Astrocyte (in vitro differentiated cells and primary cell): Measurements from ENCODE around the gene KSR2. TPM values are rescaled to one million over a fixed set of nuclear protein-coding genes. Genes with fewer than 3 reads are reported as not detected.

ENCODE experiments used
- DNase-seq: peaks from one replicate; pipeline ENCODE4 v3.0.0-alpha.2; 2010; ENCODE audit warnings: low read depth
- FAIRE-seq: peaks from 2 replicates; lab custom pipeline; 2011; peaks lifted over from hg19 to GRCh38; lab: Jason Lieb, UNC
- H2AFZ ChIP-seq: 2 replicates; pipeline ENCODE4 v1.6.0; 2012; ENCODE audit warnings: low read depth, low read length, inconsistent platforms
- H3K27ac ChIP-seq: 2 replicates; pipeline ENCODE4 v1.5.1; 2011; ENCODE audit warnings: low read depth, low read length, inconsistent platforms
- H3K27me3 ChIP-seq: 2 replicates; pipeline ENCODE4 v1.6.0; 2011; ENCODE audit warnings: low read length, inconsistent platforms; ENCODE audit not compliant: insufficient read depth
- H3K36me3 ChIP-seq: 2 replicates; pipeline ENCODE4 v1.5.1; 2011; ENCODE audit warnings: low read length, inconsistent platforms; ENCODE audit not compliant: insufficient read depth
- H3K4me1 ChIP-seq: 2 replicates; pipeline ENCODE4 v1.5.1; 2011; ENCODE audit warnings: low read length, inconsistent platforms; ENCODE audit not compliant: insufficient read depth
- H3K4me2 ChIP-seq: 2 replicates; pipeline ENCODE4 v1.6.0; 2012; ENCODE audit warnings: low read length, inconsistent platforms
- H3K4me3 ChIP-seq: 2 replicates; pipeline ENCODE4 v1.5.1; 2011; ENCODE audit warnings: low read depth, mild to moderate bottlenecking, low read length, inconsistent platforms; ENCODE audit not compliant: insufficient read depth
- H3K79me2 ChIP-seq: 2 replicates; pipeline ENCODE4 v1.6.0; 2012; ENCODE audit warnings: mild to moderate bottlenecking, low read length, inconsistent platforms; ENCODE audit not compliant: insufficient read depth
- H3K9ac ChIP-seq: 2 replicates; pipeline ENCODE4 v1.6.0; 2012; ENCODE audit warnings: mild to moderate bottlenecking, low read length, inconsistent platforms
- H3K9me3 ChIP-seq: 2 replicates; pipeline ENCODE4 v1.5.1; 2012; ENCODE audit warnings: low read depth, mild to moderate bottlenecking, low read length, inconsistent platforms; ENCODE audit not compliant: insufficient read depth
- H4K20me1 ChIP-seq: 2 replicates; pipeline ENCODE4 v1.6.0; 2012; ENCODE audit warnings: low read length, inconsistent platforms; ENCODE audit not compliant: insufficient read depth
- H3K27ac Mint-ChIP-seq: one replicate; pipeline ENCODE4 v1.8.0; 2021; ENCODE audit warnings: mild to moderate bottlenecking, mixed read lengths; ENCODE audit not compliant: unreplicated experiment
- H3K27me3 Mint-ChIP-seq: one replicate; pipeline ENCODE4 v1.8.0; 2021; ENCODE audit warnings: low read depth, mixed read lengths; ENCODE audit not compliant: unreplicated experiment
- H3K36me3 Mint-ChIP-seq: one replicate; pipeline ENCODE4 v1.8.0; 2021; ENCODE audit warnings: low read depth, mixed read lengths; ENCODE audit not compliant: unreplicated experiment
- H3K4me1 Mint-ChIP-seq: one replicate; pipeline ENCODE4 v1.8.0; 2021; ENCODE audit warnings: low read depth, mixed read lengths; ENCODE audit not compliant: unreplicated experiment
- H3K4me3 Mint-ChIP-seq: one replicate; pipeline ENCODE4 v1.8.0; 2021; ENCODE audit warnings: mild to moderate bottlenecking, moderate library complexity, mixed read lengths; ENCODE audit not compliant: unreplicated experiment
- H3K9me3 Mint-ChIP-seq: one replicate; pipeline ENCODE4 v1.8.0; 2021; ENCODE audit warnings: mild to moderate bottlenecking, mixed read lengths; ENCODE audit not compliant: unreplicated experiment
- CTCF ChIP-seq: IDR thresholded peaks from 2 replicates; pipeline ENCODE4 v1.5.1; 2011; ENCODE audit warnings: low read depth, mild to moderate bottlenecking, inconsistent platforms, low read length, moderate library complexity; ENCODE audit not compliant: insufficient read depth
- EZH2 ChIP-seq: IDR thresholded peaks from 2 replicates; pipeline ENCODE4 v1.6.1; 2012; ENCODE audit warnings: mild to moderate bottlenecking, low read length, inconsistent platforms; ENCODE audit not compliant: insufficient read depth
- total RNA-seq: library from RNA; stranded (reverse); gene quantifications from 2 replicates; pipeline ENCODE4 v1.2.1, GENCODE V29; 2021

Gene KSR2
- total RNA-seq, 1 donor from 2014 or later = 0.98 TPM

DNA sequence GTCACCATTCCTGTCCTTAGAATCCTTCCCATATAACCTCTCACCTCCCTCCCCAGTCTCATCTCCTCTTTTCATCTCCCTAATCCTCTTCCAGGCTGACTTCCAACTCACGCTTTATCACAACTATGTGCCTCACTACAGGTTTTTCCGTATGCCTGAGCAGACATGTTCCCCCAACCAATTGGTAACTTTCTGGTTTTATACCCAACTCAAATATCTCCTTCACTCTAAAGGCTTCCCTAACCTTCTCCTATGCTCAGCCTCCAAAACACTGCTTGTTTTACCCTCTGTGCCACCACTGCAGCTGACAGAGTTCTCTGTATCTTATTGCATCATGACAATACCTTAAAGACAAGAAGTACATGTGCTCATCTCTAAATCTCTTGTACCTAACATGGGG is 139.7 kb downstream of the KSR2 start:
- Mint-ChIP-seq H3K4me1 (peaks cover 15% of the 10 kb centered on the region), H3K27me3 (peaks cover 8% of the 10 kb centered on the region), H3K36me3 (no peaks in the 10 kb centered on the region), H3K27ac (no peak overlapping the region), H3K4me3 (no peak overlapping the region), H3K9me3 (peaks cover 7% of the 10 kb centered on the region)
- H3K4me3 ChIP-seq = no peak overlapping the region
- FAIRE-seq (no peak), DNase-seq (no peak)
- H3K4me2 ChIP-seq = no peak overlapping the region
- H2AFZ ChIP-seq = no peak overlapping the region
- TF ChIP-seq CTCF = no peak
- no peak for TF ChIP-seq EZH2
- H3K9ac ChIP-seq = no peak overlapping the region
- H3K27ac ChIP-seq = no peak overlapping the region
- H3K4me1 ChIP-seq = no peaks in the 10 kb centered on the region
- H4K20me1 ChIP-seq = no peaks in the 10 kb centered on the region
- peaks cover 5% of the 10 kb centered on the region for H3K9me3 ChIP-seq
- no peaks in the 10 kb centered on the region for H3K79me2 ChIP-seq
- H3K27me3 ChIP-seq = no peaks in the 10 kb centered on the region
- H3K36me3 ChIP-seq = no peaks in the 10 kb centered on the region

- Histone ChIP-seq H3K4me1 (no peaks in the 10 kb centered on the region), H2AFZ (no peak overlapping the region), H4K20me1 (no peaks in the 10 kb centered on the region), H3K27ac (no peak overlapping the region), H3K27me3 (no peaks in the 10 kb centered on the region), H3K9me3 (peaks cover 5% of the 10 kb centered on the region), H3K4me3 (no peak overlapping the region), H3K4me2 (no peak overlapping the region), H3K79me2 (no peaks in the 10 kb centered on the region), H3K36me3 (no peaks in the 10 kb centered on the region), H3K9ac (no peak overlapping the region)
- H3K27ac Mint-ChIP-seq = no peak overlapping the region
- DNase-seq (no peak), FAIRE-seq (no peak)
- peaks cover 10% of the 10 kb centered on the region for H3K4me1 Mint-ChIP-seq
- H3K4me3 Mint-ChIP-seq = no peak overlapping the region
- no peaks in the 10 kb centered on the region for H3K36me3 Mint-ChIP-seq
- H3K9me3 Mint-ChIP-seq = peaks cover 9% of the 10 kb centered on the region
- peaks cover 11% of the 10 kb centered on the region for H3K27me3 Mint-ChIP-seq
- TF ChIP-seq CTCF = no peak
- TF ChIP-seq EZH2 = no peak
These were observed 141.1 kb downstream of the KSR2 start for GRCh38 chr12:117827660-117828059.

GRCh38 chr12:117825827-117826226 is 143.0 kb downstream of the KSR2 start:
- Histone ChIP-seq H3K27ac (no peak overlapping the region), H2AFZ (no peak overlapping the region), H4K20me1 (no peaks in the 10 kb centered on the region), H3K79me2 (no peaks in the 10 kb centered on the region), H3K4me1 (no peaks in the 10 kb centered on the region), H3K9me3 (peaks cover 5% of the 10 kb centered on the region), H3K4me2 (no peak overlapping the region), H3K9ac (no peak overlapping the region), H3K36me3 (no peaks in the 10 kb centered on the region), H3K4me3 (no peak overlapping the region), H3K27me3 (no peaks in the 10 kb centered on the region)
- Mint-ChIP-seq H3K4me1 (peaks cover 2% of the 10 kb centered on the region), H3K27ac (no peak overlapping the region), H3K4me3 (no peak overlapping the region), H3K36me3 (no peaks in the 10 kb centered on the region), H3K9me3 (peaks cover 9% of the 10 kb centered on the region), H3K27me3 (peaks cover 11% of the 10 kb centered on the region)
- FAIRE-seq (no peak), DNase-seq (no peak)
- no peak for TF ChIP-seq CTCF
- TF ChIP-seq EZH2 = no peak
